ENCODE results near the gene MYO7B.
A peak's percentile ranks its signal among the peaks of the same experiment; 100 is the strongest.

The MYO7B gene

DNA sequence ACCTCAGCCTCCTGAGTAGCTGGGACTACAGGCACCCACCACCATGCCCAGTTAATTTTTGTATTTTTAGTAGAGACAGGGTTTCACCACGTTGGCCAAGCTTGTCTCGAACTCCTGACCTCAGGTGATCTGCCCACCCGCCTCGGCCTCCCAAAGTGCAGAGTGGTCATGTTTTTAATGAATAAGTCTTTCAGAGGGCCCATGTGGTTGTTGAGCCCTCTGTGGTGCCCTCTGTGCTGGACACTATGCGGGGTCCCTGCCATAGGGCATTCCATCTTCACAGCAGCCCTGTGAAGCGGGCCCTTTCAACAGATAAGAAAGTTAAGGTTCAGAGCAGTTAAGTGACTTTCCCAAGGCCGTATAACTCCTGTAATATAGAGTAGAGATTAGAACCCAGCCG, 25.9 kb downstream of the MYO7B start:
- Histone ChIP-seq H3K27ac (replicated peaks) (no peak overlapping the region), H3K27me3 (ENCODE audit: insufficient read depth, poor library complexity, severe bottlenecking) (no peaks in the 10 kb centered on the region), H3K4me3 (replicated peaks; ENCODE audit: insufficient read depth, low read length) (no peak overlapping the region)
- DNase-seq (ENCODE audit: low read depth in 1 of 2, low spot score in 1 of 2), result no peak
- TF ChIP-seq, protein P1, sequence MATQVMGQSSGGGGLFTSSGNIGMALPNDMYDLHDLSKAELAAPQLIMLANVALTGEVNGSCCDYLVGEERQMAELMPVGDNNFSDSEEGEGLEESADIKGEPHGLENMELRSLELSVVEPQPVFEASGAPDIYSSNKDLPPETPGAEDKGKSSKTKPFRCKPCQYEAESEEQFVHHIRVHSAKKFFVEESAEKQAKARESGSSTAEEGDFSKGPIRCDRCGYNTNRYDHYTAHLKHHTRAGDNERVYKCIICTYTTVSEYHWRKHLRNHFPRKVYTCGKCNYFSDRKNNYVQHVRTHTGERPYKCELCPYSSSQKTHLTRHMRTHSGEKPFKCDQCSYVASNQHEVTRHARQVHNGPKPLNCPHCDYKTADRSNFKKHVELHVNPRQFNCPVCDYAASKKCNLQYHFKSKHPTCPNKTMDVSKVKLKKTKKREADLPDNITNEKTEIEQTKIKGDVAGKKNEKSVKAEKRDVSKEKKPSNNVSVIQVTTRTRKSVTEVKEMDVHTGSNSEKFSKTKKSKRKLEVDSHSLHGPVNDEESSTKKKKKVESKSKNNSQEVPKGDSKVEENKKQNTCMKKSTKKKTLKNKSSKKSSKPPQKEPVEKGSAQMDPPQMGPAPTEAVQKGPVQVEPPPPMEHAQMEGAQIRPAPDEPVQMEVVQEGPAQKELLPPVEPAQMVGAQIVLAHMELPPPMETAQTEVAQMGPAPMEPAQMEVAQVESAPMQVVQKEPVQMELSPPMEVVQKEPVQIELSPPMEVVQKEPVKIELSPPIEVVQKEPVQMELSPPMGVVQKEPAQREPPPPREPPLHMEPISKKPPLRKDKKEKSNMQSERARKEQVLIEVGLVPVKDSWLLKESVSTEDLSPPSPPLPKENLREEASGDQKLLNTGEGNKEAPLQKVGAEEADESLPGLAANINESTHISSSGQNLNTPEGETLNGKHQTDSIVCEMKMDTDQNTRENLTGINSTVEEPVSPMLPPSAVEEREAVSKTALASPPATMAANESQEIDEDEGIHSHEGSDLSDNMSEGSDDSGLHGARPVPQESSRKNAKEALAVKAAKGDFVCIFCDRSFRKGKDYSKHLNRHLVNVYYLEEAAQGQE (IDR thresholded peaks at IDR 0.05; ENCODE audit: insufficient replicate concordance, low read depth), result no peak
- TF ChIP-seq, protein P2, sequence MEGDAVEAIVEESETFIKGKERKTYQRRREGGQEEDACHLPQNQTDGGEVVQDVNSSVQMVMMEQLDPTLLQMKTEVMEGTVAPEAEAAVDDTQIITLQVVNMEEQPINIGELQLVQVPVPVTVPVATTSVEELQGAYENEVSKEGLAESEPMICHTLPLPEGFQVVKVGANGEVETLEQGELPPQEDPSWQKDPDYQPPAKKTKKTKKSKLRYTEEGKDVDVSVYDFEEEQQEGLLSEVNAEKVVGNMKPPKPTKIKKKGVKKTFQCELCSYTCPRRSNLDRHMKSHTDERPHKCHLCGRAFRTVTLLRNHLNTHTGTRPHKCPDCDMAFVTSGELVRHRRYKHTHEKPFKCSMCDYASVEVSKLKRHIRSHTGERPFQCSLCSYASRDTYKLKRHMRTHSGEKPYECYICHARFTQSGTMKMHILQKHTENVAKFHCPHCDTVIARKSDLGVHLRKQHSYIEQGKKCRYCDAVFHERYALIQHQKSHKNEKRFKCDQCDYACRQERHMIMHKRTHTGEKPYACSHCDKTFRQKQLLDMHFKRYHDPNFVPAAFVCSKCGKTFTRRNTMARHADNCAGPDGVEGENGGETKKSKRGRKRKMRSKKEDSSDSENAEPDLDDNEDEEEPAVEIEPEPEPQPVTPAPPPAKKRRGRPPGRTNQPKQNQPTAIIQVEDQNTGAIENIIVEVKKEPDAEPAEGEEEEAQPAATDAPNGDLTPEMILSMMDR (IDR thresholded peaks at IDR 0.05; ENCODE audit: insufficient read depth, low read length), result no peak
- TF ChIP-seq SPI1 (IDR thresholded peaks at IDR 0.05; ENCODE audit: borderline replicate concordance, low read depth) (no peak), GABPA (IDR thresholded peaks at IDR 0.05; ENCODE audit: low read depth) (no peak), POLR2AphosphoS5 (IDR thresholded peaks at IDR 0.05; ENCODE audit: low read depth) (no peak)

DNA sequence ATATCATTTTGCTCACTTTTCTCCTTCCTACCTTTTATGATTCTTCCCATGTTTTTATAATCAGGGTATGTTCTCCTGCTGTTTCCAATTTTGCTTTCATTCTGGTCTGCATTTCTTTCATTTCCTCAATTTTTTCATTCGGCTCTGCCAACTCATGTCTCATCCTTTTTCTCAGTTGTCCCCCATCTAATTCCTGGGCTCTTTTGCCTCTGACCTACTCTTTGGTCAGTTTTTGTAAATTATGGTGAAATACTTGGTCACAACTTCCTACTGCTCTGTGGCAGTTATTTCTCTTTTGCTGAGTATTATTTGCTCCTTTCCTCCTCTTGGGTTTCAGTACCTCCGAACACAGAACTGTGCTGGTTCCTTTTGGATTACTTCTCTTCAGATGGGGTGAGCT, 27.5 kb downstream of the MYO7B start:
- Histone ChIP-seq H3K27me3 (ENCODE audit: insufficient read depth, poor library complexity, severe bottlenecking) (no peaks in the 10 kb centered on the region), H3K4me3 (replicated peaks; ENCODE audit: insufficient read depth, low read length) (no peak overlapping the region), H3K27ac (replicated peaks) (no peak overlapping the region)
- peak in 1 of 2 experiments; percentile 22 for DNase-seq (ENCODE audit: low read depth in 1 of 2, low spot score in 1 of 2)
- TF ChIP-seq, protein P1 (IDR thresholded peaks at IDR 0.05; ENCODE audit: insufficient replicate concordance, low read depth), result no peak
- TF ChIP-seq POLR2AphosphoS5 (IDR thresholded peaks at IDR 0.05; ENCODE audit: low read depth) (no peak), SPI1 (IDR thresholded peaks at IDR 0.05; ENCODE audit: borderline replicate concordance, low read depth) (no peak)

DNA sequence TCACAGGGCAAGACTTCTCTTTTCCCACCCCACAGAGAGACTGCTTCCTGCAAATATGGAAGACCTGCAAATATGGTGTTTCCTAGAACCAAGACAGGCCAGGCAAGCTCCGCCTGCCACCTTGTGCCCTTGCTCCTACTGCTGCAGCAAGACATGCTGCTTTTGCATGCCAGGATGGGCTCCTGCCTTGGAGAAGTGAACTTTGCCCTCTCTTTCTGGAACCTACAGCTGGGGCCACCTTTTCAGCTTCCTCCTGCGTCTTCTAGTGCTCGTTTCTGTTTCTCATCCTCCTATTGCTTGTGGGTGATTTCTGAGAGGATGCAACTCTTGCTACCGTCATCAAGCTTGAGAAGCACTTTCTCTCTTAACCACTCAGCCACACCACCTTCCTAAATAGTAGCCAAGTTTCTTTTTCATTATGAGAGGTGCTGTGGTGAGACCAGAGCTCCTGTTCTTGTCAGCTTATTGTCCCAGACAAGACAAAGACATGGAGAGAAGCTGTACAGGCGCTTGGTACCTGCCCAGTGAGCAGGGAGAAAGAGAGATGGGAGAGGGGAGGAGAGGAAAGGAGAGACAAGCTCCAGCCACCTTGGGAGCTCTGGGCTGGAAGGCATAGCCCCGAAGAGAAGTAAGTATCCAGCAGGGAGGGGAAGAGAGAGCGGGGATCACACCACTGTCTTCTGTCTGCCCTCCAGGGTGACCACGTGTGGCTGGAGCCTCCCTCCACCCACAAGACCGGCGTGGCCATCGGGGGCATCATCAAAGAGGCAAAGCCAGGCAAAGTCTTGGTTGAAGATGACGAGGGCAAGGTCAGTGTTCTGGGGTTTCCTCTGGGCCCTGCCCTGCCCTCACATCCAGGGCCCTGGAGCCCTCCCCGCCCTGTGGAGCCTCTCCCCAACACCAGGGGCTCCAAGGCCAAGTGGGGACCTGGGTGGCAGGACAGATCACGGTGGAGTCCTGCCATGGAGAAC, 28.3 kb downstream of the MYO7B start:
- Histone ChIP-seq H3K27ac (replicated peaks) (no peak overlapping the region), H3K27me3 (ENCODE audit: insufficient read depth, poor library complexity, severe bottlenecking) (no peaks in the 10 kb centered on the region), H3K4me3 (replicated peaks; ENCODE audit: insufficient read depth, low read length) (no peak overlapping the region)
- TF ChIP-seq, protein P2 (IDR thresholded peaks at IDR 0.05; ENCODE audit: insufficient read depth, low read length), result no peak
- TF ChIP-seq SPI1 (IDR thresholded peaks at IDR 0.05; ENCODE audit: borderline replicate concordance, low read depth) (no peak), POLR2AphosphoS5 (IDR thresholded peaks at IDR 0.05; ENCODE audit: low read depth) (no peak), GABPA (IDR thresholded peaks at IDR 0.05; ENCODE audit: low read depth) (no peak)
- TF ChIP-seq, protein P1 (IDR thresholded peaks at IDR 0.05; ENCODE audit: insufficient replicate concordance, low read depth), result no peak
- peak in 1 of 2 experiments; percentile 28 for DNase-seq (ENCODE audit: low read depth in 1 of 2, low spot score in 1 of 2)
